ENCODE results near the gene DIAPH3. TPM values are rescaled to one million over a fixed set of nuclear protein-coding genes. Genes with fewer than 3 reads are reported as not detected.

The DIAPH3 gene
- total RNA-seq, 2 donors from 2014 or later, result 0.27 to 2.4 TPM

GRCh38 chr13:59745392-59745788 lies 418.3 kb downstream of the DIAPH3 start:
- Histone ChIP-seq H3K27ac (no peak overlapping the region), H3K36me3 (no peaks in the 10 kb centered on the region), H3K9me3 (no peaks in the 10 kb centered on the region), H3K4me3 (no peak overlapping the region), H3K4me1 (replicated peaks) (no peaks in the 10 kb centered on the region), H3K27me3 (replicated peaks; ENCODE audit: insufficient read depth) (no peaks in the 10 kb centered on the region)
- DNase-seq (ENCODE audit: low spot score), result no peak
- TF ChIP-seq CTCF (IDR thresholded peaks at IDR 0.05) (no peak), POLR2A (IDR thresholded peaks at IDR 0.05) (no peak), POLR2AphosphoS5 (IDR thresholded peaks at IDR 0.05) (no peak)
- intact Hi-C loops (cut with DNase I), result no loop called here
- WGBS, result 59% methylated on average over 1 of the region's 1 CpG

- WGBS, result 78% methylated on average over 2 of the region's 2 CpGs
- no peak for TF ChIP-seq CTCF (IDR thresholded peaks at IDR 0.05)
- Histone ChIP-seq H3K27ac (no peak overlapping the region), H3K4me3 (no peak overlapping the region), H3K27me3 (replicated peaks; ENCODE audit: insufficient read depth) (no peaks in the 10 kb centered on the region), H3K4me1 (replicated peaks) (no peaks in the 10 kb centered on the region), H3K9me3 (no peaks in the 10 kb centered on the region), H3K36me3 (no peaks in the 10 kb centered on the region)
- intact Hi-C loops (cut with DNase I), result no loop called here
- no peak for DNase-seq (ENCODE audit: low spot score)
Observed at GRCh38 chr13:59744747-59745391, 418.9 kb downstream of the DIAPH3 start.

GRCh38 chr13:59743195-59743594 lies 420.5 kb downstream of the DIAPH3 start:
- TF ChIP-seq POLR2A (IDR thresholded peaks at IDR 0.05) (no peak), POLR2AphosphoS5 (IDR thresholded peaks at IDR 0.05) (no peak), CTCF (IDR thresholded peaks at IDR 0.05) (no peak)
- H3K27me3 ChIP-seq (replicated peaks; ENCODE audit: insufficient read depth), result no peaks in the 10 kb centered on the region
- WGBS, result 77% methylated on average over 3 of the region's 3 CpGs
- H3K4me3 ChIP-seq, result no peak overlapping the region
- no peaks in the 10 kb centered on the region for H3K36me3 ChIP-seq
- no peaks in the 10 kb centered on the region for H3K9me3 ChIP-seq
- H3K4me1 ChIP-seq (replicated peaks), result no peaks in the 10 kb centered on the region
- intact Hi-C loops (cut with DNase I), result no loop called here
- no peak overlapping the region for H3K27ac ChIP-seq
- no peak for DNase-seq (ENCODE audit: low spot score)

GRCh38 chr13:59742467-59742866 lies 421.3 kb downstream of the DIAPH3 start:
- H3K9me3 ChIP-seq, result no peaks in the 10 kb centered on the region
- H3K4me1 ChIP-seq (replicated peaks), result no peaks in the 10 kb centered on the region
- H3K4me3 ChIP-seq, result no peak overlapping the region
- TF ChIP-seq POLR2AphosphoS5 (IDR thresholded peaks at IDR 0.05) (no peak), CTCF (IDR thresholded peaks at IDR 0.05) (no peak), POLR2A (IDR thresholded peaks at IDR 0.05) (no peak)
- no peak for DNase-seq (ENCODE audit: low spot score)
- H3K36me3 ChIP-seq, result no peaks in the 10 kb centered on the region
- intact Hi-C loops (cut with DNase I), result no loop called here
- no peak overlapping the region for H3K27ac ChIP-seq
- no peaks in the 10 kb centered on the region for H3K27me3 ChIP-seq (replicated peaks; ENCODE audit: insufficient read depth)

GRCh38 chr13:59738921-59739320 lies 424.8 kb downstream of the DIAPH3 start:
- no peak for DNase-seq (ENCODE audit: low spot score)
- H3K27ac ChIP-seq, result no peak overlapping the region
- intact Hi-C loops (cut with DNase I), result no loop called here
- no peak overlapping the region for H3K4me3 ChIP-seq
- H3K36me3 ChIP-seq, result no peaks in the 10 kb centered on the region
- no peaks in the 10 kb centered on the region for H3K27me3 ChIP-seq (replicated peaks; ENCODE audit: insufficient read depth)
- 87% methylated on average over 5 of the region's 5 CpGs for WGBS
- H3K9me3 ChIP-seq, result no peaks in the 10 kb centered on the region
- TF ChIP-seq POLR2AphosphoS5 (IDR thresholded peaks at IDR 0.05), result no peak
- no peak for TF ChIP-seq POLR2A (IDR thresholded peaks at IDR 0.05)
- no peak for TF ChIP-seq CTCF (IDR thresholded peaks at IDR 0.05)
- H3K4me1 ChIP-seq (replicated peaks), result no peaks in the 10 kb centered on the region

Measured in prostate gland (tissue), 2 donors.